ENCODE results near the gene GJB1. TPM values are rescaled to one million over a fixed set of nuclear protein-coding genes. Genes with fewer than 3 reads are reported as not detected.

The GJB1 gene
- total RNA-seq, 1 experiment from 2014 or later = not detected

DNA sequence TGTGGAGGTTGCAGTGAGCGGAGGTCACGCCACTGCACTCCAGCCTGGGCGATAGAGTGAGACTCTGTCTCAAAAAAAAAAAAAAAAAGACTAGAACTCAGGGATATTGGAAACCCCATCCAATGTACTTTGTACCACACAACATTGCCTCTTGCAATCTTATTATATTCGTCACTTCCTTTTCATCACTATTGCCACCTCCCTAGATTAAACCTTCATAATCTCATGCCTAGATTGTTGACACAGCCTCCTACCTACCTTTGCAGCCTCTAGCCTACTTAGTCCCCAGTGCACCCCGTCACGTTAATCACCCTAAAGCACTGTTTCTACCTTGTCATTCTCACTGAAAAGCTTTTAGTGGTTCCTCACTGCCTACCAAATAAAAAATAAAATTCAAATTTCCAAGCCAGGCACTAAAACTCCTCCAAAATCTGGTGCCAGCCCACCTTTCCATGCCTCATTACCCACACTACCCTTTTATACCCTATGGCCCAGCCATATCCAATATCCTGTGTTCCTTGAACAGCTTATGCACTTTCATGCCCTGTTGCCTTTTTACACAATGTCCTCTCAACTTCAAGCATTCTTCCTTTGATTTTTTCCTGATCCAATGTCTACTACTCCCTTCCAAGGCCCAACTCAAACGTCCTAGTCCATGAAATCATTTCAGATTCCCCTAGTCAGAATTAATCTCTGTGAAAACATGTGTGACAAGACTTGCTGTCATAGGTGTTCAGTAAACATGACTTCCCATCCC is 23.6 kb upstream of the GJB1 start:
- no peak overlapping the region for H3K4me3 ChIP-seq (ENCODE audit: low read depth, low read length, poor library complexity, severe bottlenecking)
- CTCF ChIA-PET = no interaction called here
- POLR2A ChIA-PET (ENCODE audit: low non-redundant PET) = no interaction called here
- H3K27ac ChIP-seq (ENCODE audit: low read depth, low read length, poor library complexity, severe bottlenecking) = no peak overlapping the region
- no peak for DNase-seq (ENCODE audit: low spot score)
- no TSS peak for BruUV-seq (replicated peaks)
- H3K36me3 ChIP-seq (ENCODE audit: insufficient read depth, low read length, poor library complexity, severe bottlenecking) = no peaks in the 10 kb centered on the region
- H3K9me3 ChIP-seq (ENCODE audit: low read depth, low read length, poor library complexity, severe bottlenecking) = no peaks in the 10 kb centered on the region
- no peak for TF ChIP-seq EZH2 (IDR thresholded peaks at IDR 0.05; ENCODE audit: borderline replicate concordance, low read depth, low read length, poor library complexity, severe bottlenecking)
- TF ChIP-seq, protein P1, sequence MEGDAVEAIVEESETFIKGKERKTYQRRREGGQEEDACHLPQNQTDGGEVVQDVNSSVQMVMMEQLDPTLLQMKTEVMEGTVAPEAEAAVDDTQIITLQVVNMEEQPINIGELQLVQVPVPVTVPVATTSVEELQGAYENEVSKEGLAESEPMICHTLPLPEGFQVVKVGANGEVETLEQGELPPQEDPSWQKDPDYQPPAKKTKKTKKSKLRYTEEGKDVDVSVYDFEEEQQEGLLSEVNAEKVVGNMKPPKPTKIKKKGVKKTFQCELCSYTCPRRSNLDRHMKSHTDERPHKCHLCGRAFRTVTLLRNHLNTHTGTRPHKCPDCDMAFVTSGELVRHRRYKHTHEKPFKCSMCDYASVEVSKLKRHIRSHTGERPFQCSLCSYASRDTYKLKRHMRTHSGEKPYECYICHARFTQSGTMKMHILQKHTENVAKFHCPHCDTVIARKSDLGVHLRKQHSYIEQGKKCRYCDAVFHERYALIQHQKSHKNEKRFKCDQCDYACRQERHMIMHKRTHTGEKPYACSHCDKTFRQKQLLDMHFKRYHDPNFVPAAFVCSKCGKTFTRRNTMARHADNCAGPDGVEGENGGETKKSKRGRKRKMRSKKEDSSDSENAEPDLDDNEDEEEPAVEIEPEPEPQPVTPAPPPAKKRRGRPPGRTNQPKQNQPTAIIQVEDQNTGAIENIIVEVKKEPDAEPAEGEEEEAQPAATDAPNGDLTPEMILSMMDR (conservative IDR thresholded peaks at IDR 0.05; ENCODE audit: low read depth, low read length) = no peak
- H3K4me1 ChIP-seq (ENCODE audit: insufficient read depth, low read length, poor library complexity, severe bottlenecking) = no peaks in the 10 kb centered on the region
- no peaks in the 10 kb centered on the region for H3K27me3 ChIP-seq (replicated peaks; ENCODE audit: insufficient read depth, low read depth, low read length, poor library complexity)
- intact Hi-C loops (cut with micrococcal nuclease; ENCODE audit: unreplicated experiment) = no loop called here

DNA sequence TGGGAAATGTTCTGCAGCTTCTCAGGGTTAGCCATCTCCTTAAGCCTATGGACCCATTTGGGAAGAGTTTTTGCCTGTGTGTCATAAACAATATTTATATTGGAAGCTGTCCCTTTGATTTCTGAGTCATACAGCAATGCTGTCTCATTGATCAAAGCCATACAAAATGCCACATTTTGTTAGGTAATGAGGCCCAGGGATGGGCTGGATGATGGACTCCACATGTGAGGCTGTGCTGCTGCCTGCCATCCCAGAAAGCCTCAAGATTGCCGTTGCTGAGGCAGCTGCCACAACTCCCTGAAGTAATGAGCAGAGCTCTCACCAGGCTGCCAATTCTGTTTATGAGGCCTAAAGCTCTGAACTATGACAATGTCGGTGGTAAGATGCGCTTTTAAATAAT is 12.2 kb upstream of the GJB1 start:
- ChIA-PET POLR2A (ENCODE audit: low non-redundant PET) (no interaction called here), CTCF (no interaction called here)
- H3K4me3 ChIP-seq (ENCODE audit: low read depth, low read length, poor library complexity, severe bottlenecking) = no peak overlapping the region
- no peaks in the 10 kb centered on the region for H3K36me3 ChIP-seq (ENCODE audit: insufficient read depth, low read length, poor library complexity, severe bottlenecking)
- H3K27ac ChIP-seq (ENCODE audit: low read depth, low read length, poor library complexity, severe bottlenecking) = no peak overlapping the region
- H3K4me1 ChIP-seq (ENCODE audit: insufficient read depth, low read length, poor library complexity, severe bottlenecking) = no peaks in the 10 kb centered on the region
- no peak for TF ChIP-seq EZH2 (IDR thresholded peaks at IDR 0.05; ENCODE audit: borderline replicate concordance, low read depth, low read length, poor library complexity, severe bottlenecking)
- TF ChIP-seq, protein P1 (conservative IDR thresholded peaks at IDR 0.05; ENCODE audit: low read depth, low read length) = no peak
- DNase-seq (ENCODE audit: low spot score) = no peak
- no peaks in the 10 kb centered on the region for H3K9me3 ChIP-seq (ENCODE audit: low read depth, low read length, poor library complexity, severe bottlenecking)
- intact Hi-C loops (cut with micrococcal nuclease; ENCODE audit: unreplicated experiment) = no loop called here
- H3K27me3 ChIP-seq (replicated peaks; ENCODE audit: insufficient read depth, low read depth, low read length, poor library complexity) = no peaks in the 10 kb centered on the region
- no TSS peak for BruUV-seq (replicated peaks)

DNA sequence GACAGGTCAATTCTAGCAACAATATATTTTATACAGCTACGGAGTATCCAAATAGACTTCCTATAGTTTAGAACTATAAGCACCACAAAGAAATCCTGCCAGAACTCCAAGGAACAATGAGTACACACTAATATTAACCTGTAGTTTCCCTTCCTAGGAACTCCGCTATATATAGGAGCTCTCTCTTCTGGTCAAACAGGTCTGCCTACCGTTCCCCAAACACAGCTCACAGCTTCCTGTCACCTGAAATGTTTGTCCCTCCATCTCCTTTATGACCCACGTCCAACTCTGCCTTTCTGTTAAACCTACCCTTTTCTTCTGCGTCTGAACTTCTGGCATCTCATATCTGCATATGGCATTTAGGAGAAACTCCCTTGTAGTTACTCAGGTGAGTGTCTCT is 10.5 kb upstream of the GJB1 start:
- no peak for DNase-seq (ENCODE audit: low spot score)
- Histone ChIP-seq H3K4me3 (ENCODE audit: low read depth, low read length, poor library complexity, severe bottlenecking) (no peak overlapping the region), H3K36me3 (ENCODE audit: insufficient read depth, low read length, poor library complexity, severe bottlenecking) (no peaks in the 10 kb centered on the region), H3K27me3 (replicated peaks; ENCODE audit: insufficient read depth, low read depth, low read length, poor library complexity) (no peaks in the 10 kb centered on the region), H3K9me3 (ENCODE audit: low read depth, low read length, poor library complexity, severe bottlenecking) (no peaks in the 10 kb centered on the region), H3K27ac (ENCODE audit: low read depth, low read length, poor library complexity, severe bottlenecking) (no peak overlapping the region), H3K4me1 (ENCODE audit: insufficient read depth, low read length, poor library complexity, severe bottlenecking) (no peaks in the 10 kb centered on the region)
- TF ChIP-seq, protein P1 (conservative IDR thresholded peaks at IDR 0.05; ENCODE audit: low read depth, low read length) = no peak
- no peak for TF ChIP-seq EZH2 (IDR thresholded peaks at IDR 0.05; ENCODE audit: borderline replicate concordance, low read depth, low read length, poor library complexity, severe bottlenecking)
- ChIA-PET CTCF (no interaction called here), POLR2A (ENCODE audit: low non-redundant PET) (interaction anchor here (0.6 kb wide), 1 partner anchor 363 kb away, joined by 3 read pairs; no protein-coding TSS in a partner anchor)
- no TSS peak for BruUV-seq (replicated peaks)
- intact Hi-C loops (cut with micrococcal nuclease; ENCODE audit: unreplicated experiment) = no loop called here

Measured in A673 (cell line).